Endothelial cell of umbilical vein (primary cell): ENCODE results near the gene CEP295NL. TPM values are rescaled to one million over a fixed set of nuclear protein-coding genes. Genes with fewer than 3 reads are reported as not detected.
"Not testable (repeated sequence)": the region's sequence is repeated elsewhere in the genome, so short reads cannot be mapped to it uniquely, and the experiment has no call there.

ENCODE experiments used
- BruUV-seq: library from RNA; stranded (reverse); fragments of 400-500 nt; replicated peaks from 2 replicates; lab custom pipeline; 2021; lab: Mats Ljungman, UMichigan
- CTCF ChIA-PET: fragments of 300-600, 350-600 bp; sonication (Branson Sonifier 250); formaldehyde crosslinking; loops from one replicate; lab custom pipeline; 2021; ENCODE audit warnings: antibody characterized with exemption, inconsistent platforms; lab: Charles Lee
- POLR2A ChIA-PET: fragments of 300-600, 350-600 bp; sonication (Branson Sonifier 250); formaldehyde crosslinking; loops from one replicate; lab custom pipeline; 2021; ENCODE audit warnings: antibody characterized with exemption, inconsistent platforms; lab: Charles Lee
- DNase-seq: peaks from one replicate; pipeline ENCODE4 v3.0.0-alpha.2; 2011; ENCODE audit warnings: low read depth, low spot score
- FAIRE-seq: peaks from 2 replicates; lab custom pipeline; 2011; peaks lifted over from hg19 to GRCh38; lab: Jason Lieb, UNC
- H2AFZ ChIP-seq: 2 replicates; pipeline ENCODE4 v1.6.0; 2012; ENCODE audit warnings: low read depth, low read length, control low read depth, inconsistent platforms
- H3K27ac ChIP-seq: 2 replicates; pipeline ENCODE4 v1.5.1; 2011; ENCODE audit warnings: low read depth, mild to moderate bottlenecking, control low read depth, low read length, moderate library complexity; ENCODE audit not compliant: insufficient read depth
- H3K27me3 ChIP-seq, 2 experiments: 2 replicates each; pipeline versions ENCODE4 v1.6.0 to v1.6.1; 2011; ENCODE audit warnings: low read length in 2 of 2, mixed read lengths in 1 of 2; ENCODE audit not compliant: control insufficient read depth in 2 of 2, insufficient read depth in 2 of 2
- H3K36me3 ChIP-seq, 2 experiments: 2 replicates in 1 of 2; 3 replicates in 1 of 2; pipeline ENCODE4 v1.5.1; 2011; ENCODE audit warnings: low read length in 2 of 2, mild to moderate bottlenecking in 1 of 2, moderate library complexity in 1 of 2; ENCODE audit not compliant: control insufficient read depth in 2 of 2, insufficient read depth in 2 of 2; ENCODE audit errors: extremely low read depth in 1 of 2
- H3K4me1 ChIP-seq: 3 replicates; pipeline ENCODE4 v1.5.1; 2011; ENCODE audit warnings: mild to moderate bottlenecking, low read length; ENCODE audit not compliant: control insufficient read depth, insufficient read depth; ENCODE audit errors: extremely low read depth
- H3K4me2 ChIP-seq: 2 replicates; pipeline ENCODE4 v1.6.1; 2011; ENCODE audit warnings: low read length, control low read depth, mixed read lengths; ENCODE audit not compliant: insufficient read depth
- H3K4me3 ChIP-seq, 3 experiments: fragments of 200-600 bp in 1 of 3; sonication (generic), shearing (Covaris generic) in 1 of 3; replicated peaks in 1 of 3; 2 replicates each; pipeline ENCODE4 v1.5.1; 2011 to 2016; ENCODE audit warnings: control low read depth in 3 of 3, low read length in 3 of 3, mild to moderate bottlenecking in 2 of 3, inconsistent platforms in 1 of 3, low read depth in 1 of 3, moderate library complexity in 1 of 3; ENCODE audit not compliant: insufficient read depth in 1 of 3
- H3K79me2 ChIP-seq: 2 replicates; pipeline ENCODE4 v1.6.0; 2012; ENCODE audit warnings: low read length, inconsistent platforms; ENCODE audit not compliant: control insufficient read depth, insufficient read depth
- H3K9ac ChIP-seq: replicated peaks from 2 replicates; pipeline ENCODE3; 2011; ENCODE audit warnings: low read length, control low read depth; ENCODE audit not compliant: insufficient read depth; ENCODE audit errors: extremely low read depth
- H3K9me1 ChIP-seq: replicated peaks from 3 replicates; pipeline ENCODE4 v1.6.0; 2011; ENCODE audit warnings: mild to moderate bottlenecking, low read length; ENCODE audit not compliant: control insufficient read depth, insufficient read depth; ENCODE audit errors: extremely low read depth
- H3K9me3 ChIP-seq: replicated peaks from 2 replicates; pipeline ENCODE4 v1.5.1; 2012; ENCODE audit warnings: low read length, inconsistent platforms; ENCODE audit not compliant: control insufficient read depth, insufficient read depth
- H4K20me1 ChIP-seq: replicated peaks from 2 replicates; pipeline ENCODE3; 2011; ENCODE audit warnings: mild to moderate bottlenecking, low read length; ENCODE audit not compliant: control insufficient read depth, insufficient read depth; ENCODE audit errors: extremely low read depth
- EZH2 ChIP-seq: IDR thresholded peaks from 2 replicates; pipeline ENCODE4 v1.6.1; 2012; ENCODE audit warnings: borderline replicate concordance, low read depth, mild to moderate bottlenecking, moderate library complexity, low read length, inconsistent platforms; ENCODE audit not compliant: severe bottlenecking
- FOS ChIP-seq: IDR thresholded peaks from 2 replicates; pipeline ENCODE4 v1.6.1; 2011; ENCODE audit warnings: mild to moderate bottlenecking, low read length, moderate library complexity, borderline replicate concordance; ENCODE audit not compliant: insufficient read depth
- GATA2 ChIP-seq: IDR thresholded peaks from 2 replicates; pipeline ENCODE4 v1.7.0; 2011; ENCODE audit warnings: low read depth, mild to moderate bottlenecking, moderate library complexity, mixed read lengths, low read length; ENCODE audit not compliant: insufficient read length, insufficient read depth
- JUN ChIP-seq: IDR thresholded peaks from 2 replicates; pipeline ENCODE4 v1.6.1; 2011; ENCODE audit warnings: borderline replicate concordance, low read depth; ENCODE audit not compliant: insufficient read length, insufficient read depth
- MYC ChIP-seq: IDR thresholded peaks from one replicate; pipeline ENCODE4 v1.6.1; 2011; ENCODE audit warnings: mild to moderate bottlenecking, low read depth, low read length
- POLR2A ChIP-seq: IDR thresholded peaks from 2 replicates; pipeline ENCODE4 v1.6.1; 2012; ENCODE audit warnings: low read depth, mild to moderate bottlenecking, control low read depth, low read length
- POLR2AphosphoS5 ChIP-seq: IDR thresholded peaks from 2 replicates; pipeline ENCODE4 v1.6.1; 2012; ENCODE audit warnings: low read depth, mild to moderate bottlenecking, control low read depth, low read length, moderate library complexity; ENCODE audit not compliant: insufficient read depth
- dilution Hi-C: fragments of 300-500 bp; cut with MboI; formaldehyde crosslinking; loops from one replicate; pipeline ENCODE4 v1.15.0; 2019; ENCODE audit warnings: low sequenced_read_pairs; ENCODE audit not compliant: extremely low pct_ligation_motif_present
- intact Hi-C: fragments of 100-400 bp; cut with micrococcal nuclease; formaldehyde crosslinking; loops from one replicate; pipeline ENCODE4 v1.10.0; 2022
- polyA plus RNA-seq, 4 experiments: library from polyadenylated mRNA; depleted of rRNA in 3 of 4; stranded (reverse) in 3 of 4; unstranded in 1 of 4; fragments of >200 nt; gene quantifications; 2 replicates each; pipeline versions ENCODE4 v1.2.1 to v1.2.3, GENCODE V29; 2011 to 2012; ENCODE audit warnings: missing spikeins in 1 of 4
- total RNA-seq: library from RNA; stranded (reverse); gene quantifications from 2 replicates; pipeline ENCODE4 v1.2.3, GENCODE V29; 2021
- TF ChIP-seq, protein P1 (sequence below), 2 donors: IDR thresholded peaks; 1 replicate in 1 of 2; 2 replicates in 1 of 2; pipeline ENCODE4 v1.5.1; 2011; ENCODE audit warnings: low read length in 2 of 2, mild to moderate bottlenecking in 2 of 2, moderate library complexity in 2 of 2, control low read depth in 1 of 2, inconsistent platforms in 1 of 2, low read depth in 1 of 2; ENCODE audit not compliant: insufficient read depth in 1 of 2; ENCODE audit errors: extremely low read depth in 1 of 2
- TF ChIP-seq, protein P2 (sequence below): IDR thresholded peaks from 2 replicates; pipeline ENCODE4 v1.6.1; 2011; ENCODE audit not compliant: insufficient read depth, insufficient read length

Gene CEP295NL
- total and polyA plus RNA-seq, 2 donors (not counting 3 experiments of a cell fraction or from before 2014, with no cell fraction given) = 0.10 to 8.3 TPM

DNA sequence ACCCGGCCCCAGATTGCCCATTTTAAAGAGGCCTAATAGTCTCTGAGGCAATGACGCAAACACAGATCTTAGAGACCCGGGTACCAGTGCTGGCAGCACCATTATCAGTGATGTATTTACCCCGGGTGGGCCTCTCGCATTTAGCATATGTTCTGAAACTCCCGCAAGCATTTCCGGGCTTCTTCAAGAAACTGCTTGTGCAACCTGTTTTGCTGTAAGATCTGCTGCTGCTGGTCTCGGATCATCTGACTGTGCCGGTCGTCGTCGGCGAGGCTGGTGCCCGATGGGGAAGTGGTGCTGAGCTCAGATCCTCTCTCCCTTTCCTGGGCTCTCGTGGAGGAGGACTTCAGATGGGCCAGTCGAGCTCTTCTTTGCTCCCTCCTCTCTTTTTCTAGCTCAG is 12.5 kb downstream of the CEP295NL start:
- Histone ChIP-seq H2AFZ (no peak overlapping the region), H3K4me1 (no peaks in the 10 kb centered on the region), H3K27ac (no peak overlapping the region), H3K36me3 (peaks cover 0 to 7% of the 10 kb centered on the region in 2 experiments), H3K9ac (no peak overlapping the region), H3K27me3 (no peaks in the 10 kb centered on the region), H3K9me3 (no peaks in the 10 kb centered on the region), H3K4me3 (no peak overlapping the region), H3K9me1 (no peaks in the 10 kb centered on the region), H3K79me2 (peaks cover 3% of the 10 kb centered on the region), H4K20me1 (no peaks in the 10 kb centered on the region), H3K4me2 (no peak overlapping the region)
- ChIA-PET CTCF (interaction anchor here (0.9 to 1.7 kb wide), 2 partner anchors 17 to 81 kb away, joined by 3 to 6 read pairs; no protein-coding TSS in a partner anchor), POLR2A (no interaction called here)
- intact Hi-C loops = no loop called here
- TF ChIP-seq, protein P1, sequence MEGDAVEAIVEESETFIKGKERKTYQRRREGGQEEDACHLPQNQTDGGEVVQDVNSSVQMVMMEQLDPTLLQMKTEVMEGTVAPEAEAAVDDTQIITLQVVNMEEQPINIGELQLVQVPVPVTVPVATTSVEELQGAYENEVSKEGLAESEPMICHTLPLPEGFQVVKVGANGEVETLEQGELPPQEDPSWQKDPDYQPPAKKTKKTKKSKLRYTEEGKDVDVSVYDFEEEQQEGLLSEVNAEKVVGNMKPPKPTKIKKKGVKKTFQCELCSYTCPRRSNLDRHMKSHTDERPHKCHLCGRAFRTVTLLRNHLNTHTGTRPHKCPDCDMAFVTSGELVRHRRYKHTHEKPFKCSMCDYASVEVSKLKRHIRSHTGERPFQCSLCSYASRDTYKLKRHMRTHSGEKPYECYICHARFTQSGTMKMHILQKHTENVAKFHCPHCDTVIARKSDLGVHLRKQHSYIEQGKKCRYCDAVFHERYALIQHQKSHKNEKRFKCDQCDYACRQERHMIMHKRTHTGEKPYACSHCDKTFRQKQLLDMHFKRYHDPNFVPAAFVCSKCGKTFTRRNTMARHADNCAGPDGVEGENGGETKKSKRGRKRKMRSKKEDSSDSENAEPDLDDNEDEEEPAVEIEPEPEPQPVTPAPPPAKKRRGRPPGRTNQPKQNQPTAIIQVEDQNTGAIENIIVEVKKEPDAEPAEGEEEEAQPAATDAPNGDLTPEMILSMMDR (IDR thresholded peaks at IDR 0.05; ENCODE audit: extremely low read depth in 1 of 2, insufficient read depth in 1 of 2, low read depth in 1 of 2, low read length in 2 of 2) = no peak
- TF ChIP-seq, protein P2, sequence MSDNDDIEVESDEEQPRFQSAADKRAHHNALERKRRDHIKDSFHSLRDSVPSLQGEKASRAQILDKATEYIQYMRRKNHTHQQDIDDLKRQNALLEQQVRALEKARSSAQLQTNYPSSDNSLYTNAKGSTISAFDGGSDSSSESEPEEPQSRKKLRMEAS = no peak
- TF ChIP-seq EZH2 (no peak), POLR2A (no peak), JUN (no peak), GATA2 (no peak), FOS (no peak), MYC (no peak), POLR2AphosphoS5 (no peak)
- BruUV-seq = no TSS peak
- dilution Hi-C loops = no loop called here
- FAIRE-seq (no peak), DNase-seq (no peak)

DNA sequence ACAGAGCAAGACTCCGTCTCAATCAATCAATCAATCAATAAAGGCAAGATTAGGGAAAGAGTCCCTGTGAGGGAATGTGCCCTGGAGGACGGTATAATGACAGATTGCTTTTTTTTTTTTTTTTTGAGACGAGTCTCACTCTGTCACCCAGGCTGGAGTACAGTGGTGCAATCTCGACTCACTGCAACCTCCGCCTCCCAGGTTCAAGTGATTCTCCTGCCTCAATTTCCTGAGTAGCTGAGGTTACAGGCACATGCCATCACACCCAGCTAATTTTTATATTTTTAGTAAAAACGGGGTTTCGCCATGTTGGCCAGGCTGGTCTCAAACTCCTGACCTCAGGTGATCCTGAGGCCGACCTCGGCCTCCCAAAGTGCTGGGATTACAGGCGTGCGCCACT is 12.9 kb downstream of the CEP295NL start:
- H3K4me1 ChIP-seq, H3K27ac ChIP-seq, H2AFZ ChIP-seq, H3K36me3 ChIP-seq, H4K20me1 ChIP-seq, POLR2A ChIA-PET, H3K4me2 ChIP-seq, H3K79me2 ChIP-seq, H3K27me3 ChIP-seq, dilution Hi-C loops, FAIRE-seq, BruUV-seq, H3K9me3 ChIP-seq, DNase-seq, H3K9ac ChIP-seq, H3K4me3 ChIP-seq, H3K9me1 ChIP-seq, intact Hi-C loops: not testable (repeated sequence)
- CTCF ChIA-PET = interaction anchor here (0.9 to 1.7 kb wide), 2 partner anchors 17 to 81 kb away, joined by 3 to 6 read pairs; no protein-coding TSS in a partner anchor
